NOMO-1 treated with dmso at 0.1 percent for 144 hours (cell line): Measurements from ENCODE around the gene RFC3.
"Not testable (repeated sequence)": the region's sequence is repeated elsewhere in the genome, so short reads cannot be mapped to it uniquely, and the experiment has no call there.

ENCODE experiments used
- DNase-seq: peaks from one replicate; lab custom pipeline; 2025; ENCODE audit not compliant: unreplicated experiment; lab: John Stamatoyannopoulos, UW

Gene RFC3

GRCh38 chr13:33806470-33807248, 11.3 kb upstream of the RFC3 start:
- no peak for DNase-seq

GRCh38 chr13:33812829-33813228, 5.1 kb upstream of the RFC3 start:
- DNase-seq: not testable (repeated sequence)

GRCh38 chr13:33815011-33815550, 2.9 kb upstream of the RFC3 start:
- no peak for DNase-seq

- no peak for DNase-seq
These were observed 1.0 kb upstream of the RFC3 start for GRCh38 chr13:33816912-33817311.

- DNase-seq: no peak
These were observed 442 bp upstream of the RFC3 start for GRCh38 chr13:33817513-33817900.

GRCh38 chr13:33825083-33825482, 7.1 kb downstream of the RFC3 start:
- no peak for DNase-seq

- DNase-seq: no peak
These were observed 9.2 kb downstream of the RFC3 start for GRCh38 chr13:33827139-33827538.

- DNase-seq: no peak
These were observed 10.6 kb downstream of the RFC3 start for GRCh38 chr13:33828431-33829129.

GRCh38 chr13:33832872-33833271, 14.9 kb downstream of the RFC3 start:
- no peak for DNase-seq

- no peak for DNase-seq
These were observed 20.7 kb downstream of the RFC3 start for GRCh38 chr13:33838647-33839046.

GRCh38 chr13:33840402-33840801, 22.5 kb downstream of the RFC3 start:
- DNase-seq: no peak

- no peak for DNase-seq
These were observed 24.3 kb downstream of the RFC3 start for GRCh38 chr13:33842207-33842606.

- DNase-seq: no peak
These were observed 25.0 kb downstream of the RFC3 start for GRCh38 chr13:33842986-33843385.

GRCh38 chr13:33845572-33846302, 27.8 kb downstream of the RFC3 start:
- no peak for DNase-seq

- no peak for DNase-seq
These were observed 28.5 kb downstream of the RFC3 start for GRCh38 chr13:33846303-33847062.

GRCh38 chr13:33849211-33849610, 31.3 kb downstream of the RFC3 start:
- DNase-seq: no peak

- no peak for DNase-seq
These were observed 37.5 kb downstream of the RFC3 start for GRCh38 chr13:33855371-33855895.

- DNase-seq: no peak
These were observed 41.8 kb downstream of the RFC3 start for GRCh38 chr13:33859691-33860303.

- no peak for DNase-seq
These were observed 42.6 kb downstream of the RFC3 start for GRCh38 chr13:33860526-33860925.

- DNase-seq: no peak
These were observed 44.1 kb downstream of the RFC3 start for GRCh38 chr13:33862016-33862415.
